Measurements from ENCODE around the gene RLN3. TPM values are rescaled to one million over a fixed set of nuclear protein-coding genes. Genes with fewer than 3 reads are reported as not detected.
"Not testable (repeated sequence)": the region's sequence is repeated elsewhere in the genome, so short reads cannot be mapped to it uniquely, and the experiment has no call there.

Gene RLN3
- total RNA-seq, 5 donors from 2014 or later (not counting 1 experiment from before 2014, with no cell fraction given), result not detected

GRCh38 chr19:14012378-14012915 lies 15.5 kb upstream of the RLN3 start:
- ChIA-PET POLR2A (no interaction called here), CTCF (interaction anchor here in 1 of 2 donors (0.6 kb wide), 1 partner anchor 72 kb away, joined by 7 read pairs; no protein-coding TSS in a partner anchor)
- no peaks in the 10 kb centered on the region for H3K9me3 ChIP-seq
- Mint-ChIP-seq H3K9me3 (no peaks in the 10 kb centered on the region), H3K4me1 (peaks cover 1 to 12% (median 7%) of the 10 kb centered on the region in 3 donors), H3K27me3 (no peaks in the 10 kb centered on the region), H3K27ac (no peak overlapping the region), H3K36me3 (no peaks in the 10 kb centered on the region), H3K4me3 (no peak overlapping the region)
- WGBS (ENCODE audit: insufficient coverage), result no CpG with 5 or more reads among the region's 2 CpGs
- no peak overlapping the region for H3K4me3 ChIP-seq (ENCODE audit: control insufficient read depth in 1 of 2, extremely low read depth in 1 of 2, low read length in 1 of 2)
- ATAC-seq (replicated peaks in 1 of 4) (no peak), DNase-seq (no peak)
- H3K4me1 ChIP-seq (ENCODE audit: control insufficient read depth in 1 of 2, extremely low read depth in 1 of 2, insufficient read depth in 2 of 2, low read length in 2 of 2), result peaks cover 0 to 4% of the 10 kb centered on the region in 2 experiments
- H3K36me3 ChIP-seq (ENCODE audit: control insufficient read depth in 2 of 2, extremely low read depth in 1 of 2, insufficient read depth in 1 of 2, low read length in 1 of 2), result no peaks in the 10 kb centered on the region
- no peak overlapping the region for H3K27ac ChIP-seq (ENCODE audit: low read length)
- H3K27me3 ChIP-seq (replicated peaks in 1 of 2; ENCODE audit: control insufficient read depth in 2 of 2, extremely low read depth in 1 of 2, insufficient read depth in 2 of 2, low read length in 1 of 2), result no peaks in the 10 kb centered on the region

- Mint-ChIP-seq H3K4me3 (no peak overlapping the region), H3K4me1 (peaks cover 1 to 9% (median 4%) of the 10 kb centered on the region in 3 donors), H3K36me3 (no peaks in the 10 kb centered on the region), H3K27me3 (no peaks in the 10 kb centered on the region), H3K9me3 (no peaks in the 10 kb centered on the region), H3K27ac (no peak overlapping the region)
- H3K4me3 ChIP-seq (ENCODE audit: control insufficient read depth in 1 of 2, extremely low read depth in 1 of 2, low read length in 1 of 2), result no peak overlapping the region
- no peak overlapping the region for H3K27ac ChIP-seq (ENCODE audit: low read length)
- H3K27me3 ChIP-seq (replicated peaks in 1 of 2; ENCODE audit: control insufficient read depth in 2 of 2, extremely low read depth in 1 of 2, insufficient read depth in 2 of 2, low read length in 1 of 2), result no peaks in the 10 kb centered on the region
- no peak for ATAC-seq (replicated peaks in 1 of 4)
- H3K4me1 ChIP-seq (ENCODE audit: control insufficient read depth in 1 of 2, extremely low read depth in 1 of 2, insufficient read depth in 2 of 2, low read length in 2 of 2), result peaks cover 0 to 4% of the 10 kb centered on the region in 2 experiments
- no peak for DNase-seq
- ChIA-PET POLR2A (no interaction called here), CTCF (interaction anchor here (0.6 to 0.7 kb wide), 3 partner anchors 13 to 132 kb away, joined by 3 to 7 read pairs (median 3); no protein-coding TSS in a partner anchor)
- H3K36me3 ChIP-seq (ENCODE audit: control insufficient read depth in 2 of 2, extremely low read depth in 1 of 2, insufficient read depth in 1 of 2, low read length in 1 of 2), result no peaks in the 10 kb centered on the region
- WGBS (ENCODE audit: insufficient coverage), result 84% methylated on average over 3 of the region's 8 CpGs
- H3K9me3 ChIP-seq, result no peaks in the 10 kb centered on the region
Observed at GRCh38 chr19:14015524-14016035, 12.4 kb upstream of the RLN3 start.

DNA sequence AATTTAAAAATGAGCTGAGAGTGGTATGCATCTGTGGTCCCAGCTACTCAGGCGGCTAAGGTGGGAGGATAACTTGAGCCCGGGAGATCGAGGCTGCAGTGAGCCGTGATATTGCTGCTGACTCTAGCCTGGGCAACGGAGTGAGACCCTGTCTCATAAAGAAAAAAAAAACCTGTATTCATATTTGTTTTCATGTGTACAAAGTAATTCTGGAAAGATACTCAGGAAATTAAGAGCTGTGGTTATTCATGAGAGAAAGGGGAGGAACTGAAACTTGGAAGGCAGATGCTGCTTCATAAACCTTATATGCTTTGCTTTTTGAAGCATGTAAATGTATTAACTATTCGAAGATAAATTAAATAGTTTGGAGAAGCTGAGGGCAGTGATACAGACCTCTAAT lies 8.8 kb upstream of the RLN3 start:
- Mint-ChIP-seq H3K9me3 (no peaks in the 10 kb centered on the region), H3K4me1 (peaks cover 7 to 17% (median 13%) of the 10 kb centered on the region in 3 donors), H3K27me3 (no peaks in the 10 kb centered on the region), H3K36me3 (no peaks in the 10 kb centered on the region), H3K27ac (no peak overlapping the region), H3K4me3 (no peak overlapping the region)
- Histone ChIP-seq H3K27ac (ENCODE audit: low read length) (no peak overlapping the region), H3K27me3 (replicated peaks in 1 of 2; ENCODE audit: control insufficient read depth in 2 of 2, extremely low read depth in 1 of 2, insufficient read depth in 2 of 2, low read length in 1 of 2) (no peaks in the 10 kb centered on the region), H3K36me3 (ENCODE audit: control insufficient read depth in 2 of 2, extremely low read depth in 1 of 2, insufficient read depth in 1 of 2, low read length in 1 of 2) (no peaks in the 10 kb centered on the region), H3K4me1 (ENCODE audit: control insufficient read depth in 1 of 2, extremely low read depth in 1 of 2, insufficient read depth in 2 of 2, low read length in 2 of 2) (peaks cover 0 to 10% of the 10 kb centered on the region in 2 experiments), H3K9me3 (no peaks in the 10 kb centered on the region), H3K4me3 (ENCODE audit: control insufficient read depth in 1 of 2, extremely low read depth in 1 of 2, low read length in 1 of 2) (no peak overlapping the region)
- POLR2A ChIA-PET, result interaction anchor here (0.6 to 0.8 kb wide), 6 partner anchors 12 to 319 kb away, joined by 3 to 8 read pairs (median 3); partner anchors contain the start of gene RFX1 (in 1 of the 2)
- CTCF ChIA-PET, result interaction anchor here (0.5 to 1.4 kb wide), 4 partner anchors 13 to 303 kb away, joined by 3 to 6 read pairs (median 4); partner anchors contain the start of gene IL27RA (in 1 of the 2)
- DNase-seq (no peak), ATAC-seq (replicated peaks in 1 of 4) (no peak)
- WGBS (ENCODE audit: insufficient coverage), result 100% methylated on average over 2 of the region's 6 CpGs

GRCh38 chr19:14019739-14020138 lies 8.2 kb upstream of the RLN3 start:
- H3K27ac ChIP-seq (ENCODE audit: low read length); POLR2A ChIA-PET; H3K36me3 ChIP-seq (ENCODE audit: control insufficient read depth in 2 of 2, extremely low read depth in 1 of 2, insufficient read depth in 1 of 2, low read length in 1 of 2); H3K4me3 Mint-ChIP-seq; H3K27me3 ChIP-seq (replicated peaks in 1 of 2; ENCODE audit: control insufficient read depth in 2 of 2, extremely low read depth in 1 of 2, insufficient read depth in 2 of 2, low read length in 1 of 2); DNase-seq; H3K9me3 ChIP-seq; H3K4me3 ChIP-seq (ENCODE audit: control insufficient read depth in 1 of 2, extremely low read depth in 1 of 2, low read length in 1 of 2); H3K36me3 Mint-ChIP-seq; H3K27me3 Mint-ChIP-seq; H3K27ac Mint-ChIP-seq; ATAC-seq (replicated peaks in 1 of 4); H3K9me3 Mint-ChIP-seq: not testable (repeated sequence)
- peaks cover 7 to 14% (median 13%) of the 10 kb centered on the region in 3 donors for H3K4me1 Mint-ChIP-seq
- CTCF ChIA-PET, result interaction anchor here in 1 of 2 donors (0.5 kb wide), 1 partner anchor 303 kb away, joined by 5 read pairs; no protein-coding TSS in a partner anchor
- no CpG with 5 or more reads among the region's 3 CpGs for WGBS (ENCODE audit: insufficient coverage)
- H3K4me1 ChIP-seq (ENCODE audit: control insufficient read depth in 1 of 2, extremely low read depth in 1 of 2, insufficient read depth in 2 of 2, low read length in 2 of 2), result peaks cover 0 to 10% of the 10 kb centered on the region in 2 experiments

DNA sequence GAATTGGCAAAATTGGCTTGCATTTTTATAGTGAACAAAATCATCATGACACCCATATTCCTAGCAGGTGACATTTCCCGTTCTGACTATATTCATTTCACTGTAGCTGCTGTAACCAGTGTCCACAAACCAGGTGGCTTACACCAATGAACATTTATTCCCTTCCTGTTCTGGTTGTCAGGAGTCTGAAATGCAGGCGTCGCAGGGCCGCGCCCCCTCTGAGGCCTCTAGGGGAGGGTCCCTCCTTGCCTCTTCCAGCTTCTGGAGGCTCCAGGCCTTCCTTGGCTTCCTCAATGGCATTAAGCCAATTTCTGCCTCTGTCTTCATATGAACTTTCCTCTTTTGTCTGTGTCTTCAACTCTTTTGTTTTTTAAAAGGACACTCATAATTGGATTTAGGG lies 6.5 kb upstream of the RLN3 start:
- H3K9me3 ChIP-seq, result no peaks in the 10 kb centered on the region
- Mint-ChIP-seq H3K27me3 (no peaks in the 10 kb centered on the region), H3K4me3 (no peak overlapping the region), H3K4me1 (peaks cover 8 to 15% (median 13%) of the 10 kb centered on the region in 3 donors), H3K27ac (no peak overlapping the region), H3K9me3 (no peaks in the 10 kb centered on the region), H3K36me3 (no peaks in the 10 kb centered on the region)
- 84% methylated on average over 4 of the region's 5 CpGs for WGBS (ENCODE audit: insufficient coverage)
- DNase-seq (no peak), ATAC-seq (replicated peaks in 1 of 4) (no peak)
- ChIA-PET POLR2A (interaction anchor here (0.6 to 0.7 kb wide), 2 partner anchors 160 to 1292 kb away, joined by 3 to 6 read pairs; no protein-coding TSS in a partner anchor), CTCF (interaction anchor here in 1 of 2 donors (0.6 to 0.8 kb wide), 3 partner anchors 10 to 47 kb away, joined by 3 to 6 read pairs (median 3); partner anchors contain the start of gene IL27RA)
- no peak overlapping the region for H3K4me3 ChIP-seq (ENCODE audit: control insufficient read depth in 1 of 2, extremely low read depth in 1 of 2, low read length in 1 of 2)
- peaks cover 0 to 15% of the 10 kb centered on the region in 2 experiments for H3K4me1 ChIP-seq (ENCODE audit: control insufficient read depth in 1 of 2, extremely low read depth in 1 of 2, insufficient read depth in 2 of 2, low read length in 2 of 2)
- no peaks in the 10 kb centered on the region for H3K36me3 ChIP-seq (ENCODE audit: control insufficient read depth in 2 of 2, extremely low read depth in 1 of 2, insufficient read depth in 1 of 2, low read length in 1 of 2)
- H3K27ac ChIP-seq (ENCODE audit: low read length), result no peak overlapping the region
- H3K27me3 ChIP-seq (replicated peaks in 1 of 2; ENCODE audit: control insufficient read depth in 2 of 2, extremely low read depth in 1 of 2, insufficient read depth in 2 of 2, low read length in 1 of 2), result no peaks in the 10 kb centered on the region

GRCh38 chr19:14022469-14022868 lies 5.5 kb upstream of the RLN3 start:
- POLR2A ChIA-PET, result no interaction called here
- CTCF ChIA-PET, result no interaction called here
- Mint-ChIP-seq H3K36me3 (no peaks in the 10 kb centered on the region), H3K4me3 (no peak overlapping the region), H3K27ac (no peak overlapping the region), H3K27me3 (no peaks in the 10 kb centered on the region), H3K9me3 (no peaks in the 10 kb centered on the region), H3K4me1 (peaks cover 8 to 17% (median 13%) of the 10 kb centered on the region in 3 donors)
- ATAC-seq (replicated peaks in 1 of 4) (no peak), DNase-seq (no peak)
- H3K27me3 ChIP-seq (replicated peaks in 1 of 2; ENCODE audit: control insufficient read depth in 2 of 2, extremely low read depth in 1 of 2, insufficient read depth in 2 of 2, low read length in 1 of 2), result no peaks in the 10 kb centered on the region
- H3K4me3 ChIP-seq (ENCODE audit: control insufficient read depth in 1 of 2, extremely low read depth in 1 of 2, low read length in 1 of 2), result no peak overlapping the region
- H3K36me3 ChIP-seq (ENCODE audit: control insufficient read depth in 2 of 2, extremely low read depth in 1 of 2, insufficient read depth in 1 of 2, low read length in 1 of 2), result no peaks in the 10 kb centered on the region
- WGBS (ENCODE audit: insufficient coverage), result 86% methylated on average over 2 of the region's 4 CpGs
- H3K4me1 ChIP-seq (ENCODE audit: control insufficient read depth in 1 of 2, extremely low read depth in 1 of 2, insufficient read depth in 2 of 2, low read length in 2 of 2), result peaks cover 0 to 18% of the 10 kb centered on the region in 2 experiments
- no peak overlapping the region for H3K27ac ChIP-seq (ENCODE audit: low read length)
- no peaks in the 10 kb centered on the region for H3K9me3 ChIP-seq
